ENCODE results near the gene SOX21.

- no peak for TF ChIP-seq EZH2phosphoT487 (IDR thresholded peaks at IDR 0.05; ENCODE audit: borderline replicate concordance)
- TF ChIP-seq CTCF (conservative IDR thresholded peaks at IDR 0.05; ENCODE audit: low read length) = no peak
These were observed 20.3 kb downstream of the SOX21 start for GRCh38 chr13:94692030-94692429.
